HG02870 (cell line): ENCODE data around the gene PTPRD.
"Not testable (repeated sequence)": the region's sequence is repeated elsewhere in the genome, so short reads cannot be mapped to it uniquely, and the experiment has no call there.

Experiments
- ATAC-seq: cut with Tn5 transposase; IDR thresholded peaks from one replicate; pipeline ENCODE4 v1.9.1; 2021; ENCODE audit warnings: mild to moderate bottlenecking, moderate library complexity; ENCODE audit not compliant: unreplicated experiment

PTPRD gene

GRCh38 chr9:9538356-9538755 is 1074.4 kb downstream of the PTPRD start:
- no peak for ATAC-seq

- no peak for ATAC-seq
Observed at GRCh38 chr9:9536523-9536922, 1076.3 kb downstream of the PTPRD start.

GRCh38 chr9:9523476-9524139 is 1089.2 kb downstream of the PTPRD start:
- ATAC-seq: no peak

GRCh38 chr9:9522406-9522805 is 1090.4 kb downstream of the PTPRD start:
- ATAC-seq: no peak

- no peak for ATAC-seq
Observed at GRCh38 chr9:9521033-9521779, 1091.6 kb downstream of the PTPRD start.

- no peak for ATAC-seq
Observed at GRCh38 chr9:9504869-9505268, 1107.9 kb downstream of the PTPRD start.

- no peak for ATAC-seq
Observed at GRCh38 chr9:9499546-9499945, 1113.3 kb downstream of the PTPRD start.

- no peak for ATAC-seq
Observed at GRCh38 chr9:9498846-9499245, 1114.0 kb downstream of the PTPRD start.

- ATAC-seq: no peak
Observed at GRCh38 chr9:9498128-9498527, 1114.7 kb downstream of the PTPRD start.

GRCh38 chr9:9494336-9494735 is 1118.5 kb downstream of the PTPRD start:
- no peak for ATAC-seq

GRCh38 chr9:9492506-9492905 is 1120.3 kb downstream of the PTPRD start:
- no peak for ATAC-seq

GRCh38 chr9:9489183-9489582 is 1123.6 kb downstream of the PTPRD start:
- no peak for ATAC-seq

GRCh38 chr9:9483175-9483574 is 1129.6 kb downstream of the PTPRD start:
- no peak for ATAC-seq

GRCh38 chr9:9478741-9479140 is 1134.1 kb downstream of the PTPRD start:
- no peak for ATAC-seq

GRCh38 chr9:9469271-9469670 is 1143.5 kb downstream of the PTPRD start:
- ATAC-seq: no peak

GRCh38 chr9:9441874-9442273 is 1170.9 kb downstream of the PTPRD start:
- not testable (repeated sequence) for ATAC-seq

GRCh38 chr9:9437641-9438040 is 1175.2 kb downstream of the PTPRD start:
- no peak for ATAC-seq

GRCh38 chr9:9426454-9426853 is 1186.3 kb downstream of the PTPRD start:
- not testable (repeated sequence) for ATAC-seq

- no peak for ATAC-seq
Observed at GRCh38 chr9:9412241-9412640, 1200.6 kb downstream of the PTPRD start.

- no peak for ATAC-seq
Observed at GRCh38 chr9:9410736-9411135, 1202.1 kb downstream of the PTPRD start.

- ATAC-seq: no peak
Observed at GRCh38 chr9:9399982-9400381, 1212.8 kb downstream of the PTPRD start.

GRCh38 chr9:9396518-9396917 is 1216.3 kb downstream of the PTPRD start:
- no peak for ATAC-seq

- ATAC-seq: no peak
Observed at GRCh38 chr9:9395539-9395938, 1217.3 kb downstream of the PTPRD start.
